Fibroblast of mammary gland (primary cell): ENCODE measurements around the gene PRXL2B.

Experiments
- DNase-seq: peaks from one replicate; pipeline ENCODE4 v3.0.0-alpha.2; 2010; ENCODE audit warnings: low read depth
- H3K4me3 ChIP-seq: 2 replicates; pipeline ENCODE4 v1.5.1; 2011; ENCODE audit warnings: low read depth, mild to moderate bottlenecking, low read length, moderate library complexity; ENCODE audit not compliant: control insufficient read depth
- TF ChIP-seq, protein P1 (sequence below): conservative IDR thresholded peaks from 2 replicates; pipeline ENCODE4 v1.5.1; 2011; ENCODE audit warnings: low read depth, low read length, inconsistent platforms; ENCODE audit not compliant: control insufficient read depth, insufficient read depth

Gene PRXL2B

DNA sequence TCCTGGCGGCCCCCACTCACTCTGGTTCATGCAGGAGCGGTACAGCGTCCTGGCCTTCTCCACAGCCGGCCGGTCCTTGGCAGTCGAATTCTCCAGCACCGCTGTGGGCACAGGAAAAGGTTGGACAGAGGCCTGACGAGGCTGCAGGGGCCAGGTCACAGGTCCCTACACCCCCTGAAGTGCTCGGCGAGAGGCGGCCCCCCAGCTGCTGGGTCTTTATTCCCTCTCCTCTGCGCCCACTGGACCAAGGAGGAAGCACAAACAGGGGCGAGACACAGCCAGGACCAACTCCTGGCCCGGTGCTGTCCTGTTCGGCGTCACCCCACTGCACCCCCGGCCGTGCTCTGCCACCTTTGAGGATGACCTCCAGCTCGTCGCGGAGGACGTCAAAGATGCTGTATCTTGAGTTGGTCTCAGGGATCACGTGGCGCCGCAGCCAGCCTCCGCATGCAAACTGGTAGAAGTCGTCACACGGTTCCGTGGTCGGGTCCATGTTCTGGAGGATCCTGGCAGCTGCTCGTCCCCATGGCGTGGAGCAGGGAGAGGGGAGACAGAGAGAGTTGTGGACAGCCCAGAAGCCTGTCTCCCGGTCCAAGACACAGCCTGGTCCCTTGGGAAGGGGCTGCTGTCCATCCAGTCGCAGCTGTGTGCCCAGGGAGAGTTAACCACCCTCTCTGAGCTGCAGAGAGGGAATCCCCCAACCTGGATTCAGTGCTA, 22.9 kb downstream of the PRXL2B start:
- TF ChIP-seq, protein P1, sequence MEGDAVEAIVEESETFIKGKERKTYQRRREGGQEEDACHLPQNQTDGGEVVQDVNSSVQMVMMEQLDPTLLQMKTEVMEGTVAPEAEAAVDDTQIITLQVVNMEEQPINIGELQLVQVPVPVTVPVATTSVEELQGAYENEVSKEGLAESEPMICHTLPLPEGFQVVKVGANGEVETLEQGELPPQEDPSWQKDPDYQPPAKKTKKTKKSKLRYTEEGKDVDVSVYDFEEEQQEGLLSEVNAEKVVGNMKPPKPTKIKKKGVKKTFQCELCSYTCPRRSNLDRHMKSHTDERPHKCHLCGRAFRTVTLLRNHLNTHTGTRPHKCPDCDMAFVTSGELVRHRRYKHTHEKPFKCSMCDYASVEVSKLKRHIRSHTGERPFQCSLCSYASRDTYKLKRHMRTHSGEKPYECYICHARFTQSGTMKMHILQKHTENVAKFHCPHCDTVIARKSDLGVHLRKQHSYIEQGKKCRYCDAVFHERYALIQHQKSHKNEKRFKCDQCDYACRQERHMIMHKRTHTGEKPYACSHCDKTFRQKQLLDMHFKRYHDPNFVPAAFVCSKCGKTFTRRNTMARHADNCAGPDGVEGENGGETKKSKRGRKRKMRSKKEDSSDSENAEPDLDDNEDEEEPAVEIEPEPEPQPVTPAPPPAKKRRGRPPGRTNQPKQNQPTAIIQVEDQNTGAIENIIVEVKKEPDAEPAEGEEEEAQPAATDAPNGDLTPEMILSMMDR: no peak
- DNase-seq: no peak
- no peak overlapping the region for H3K4me3 ChIP-seq

DNA sequence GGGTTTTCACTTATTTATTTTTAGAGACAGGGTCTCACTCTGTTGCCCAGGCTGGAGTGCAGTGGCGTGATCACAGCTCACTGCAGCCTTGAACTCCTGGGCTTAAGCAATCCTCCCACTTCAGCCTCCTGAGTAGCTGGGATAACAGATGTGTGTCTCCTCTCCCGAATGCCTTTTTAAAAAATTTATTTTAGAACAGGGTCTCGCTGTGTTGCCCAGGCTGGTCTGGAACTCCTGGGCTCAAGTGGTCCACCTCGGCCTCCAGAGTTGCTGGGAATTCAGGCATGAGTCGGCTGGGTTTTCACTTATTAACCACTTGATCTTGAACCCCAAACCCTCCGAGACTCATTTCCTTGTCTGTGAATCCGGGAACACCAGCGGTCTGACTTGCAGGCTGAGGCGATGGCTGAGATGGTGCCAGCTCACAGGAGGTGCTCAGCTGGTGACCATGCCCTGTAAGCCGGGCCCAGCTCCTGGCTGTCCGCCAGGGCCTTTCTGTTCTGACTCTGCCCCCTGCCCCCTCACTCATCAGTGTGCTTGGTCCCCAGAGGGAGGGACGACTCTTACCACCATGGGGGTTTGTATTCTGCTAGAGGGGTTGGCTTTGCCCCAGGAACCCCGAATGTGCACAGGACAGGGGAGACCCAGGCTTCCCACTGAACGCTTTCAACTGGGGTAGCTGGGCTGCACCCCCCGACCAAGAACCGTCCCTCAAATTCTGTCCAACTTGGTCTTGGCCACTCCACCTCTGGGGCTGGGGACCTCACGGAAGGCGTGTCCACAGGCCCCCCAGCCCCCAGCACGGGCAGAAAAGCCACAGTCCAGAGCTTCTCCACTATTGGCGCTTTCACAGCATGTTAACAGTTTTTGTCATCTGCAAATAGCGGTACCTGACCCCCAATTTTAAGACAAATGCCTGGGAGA, 23.7 kb downstream of the PRXL2B start:
- DNase-seq: no peak
- H3K4me3 ChIP-seq: no peak overlapping the region
- TF ChIP-seq, protein P1: no peak

DNA sequence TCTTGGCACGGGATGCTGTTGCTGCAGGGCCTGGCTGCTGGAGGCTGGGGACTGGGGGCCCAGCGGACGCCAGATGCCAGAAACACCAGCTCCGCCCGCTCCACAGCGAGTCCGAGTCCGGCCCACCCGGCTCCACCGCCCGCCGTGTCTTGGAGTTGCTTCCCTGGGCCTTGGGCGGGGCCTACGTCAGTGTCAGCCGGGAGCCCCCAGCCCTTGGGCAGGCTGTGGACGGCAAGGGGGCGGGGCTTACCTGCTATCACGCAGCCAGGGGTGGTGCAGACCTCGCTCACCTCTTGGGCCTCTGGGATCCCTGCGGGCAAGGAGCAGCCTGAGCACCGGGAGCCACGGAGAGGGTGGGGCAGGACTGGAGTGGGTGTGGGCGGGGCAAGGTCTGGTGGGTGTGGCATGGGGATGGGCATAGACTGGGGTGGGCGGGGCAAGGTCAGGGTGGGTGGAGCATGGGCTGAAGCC, 24.5 kb downstream of the PRXL2B start:
- H3K4me3 ChIP-seq: no peak overlapping the region
- TF ChIP-seq, protein P1: no peak
- no peak for DNase-seq

DNA sequence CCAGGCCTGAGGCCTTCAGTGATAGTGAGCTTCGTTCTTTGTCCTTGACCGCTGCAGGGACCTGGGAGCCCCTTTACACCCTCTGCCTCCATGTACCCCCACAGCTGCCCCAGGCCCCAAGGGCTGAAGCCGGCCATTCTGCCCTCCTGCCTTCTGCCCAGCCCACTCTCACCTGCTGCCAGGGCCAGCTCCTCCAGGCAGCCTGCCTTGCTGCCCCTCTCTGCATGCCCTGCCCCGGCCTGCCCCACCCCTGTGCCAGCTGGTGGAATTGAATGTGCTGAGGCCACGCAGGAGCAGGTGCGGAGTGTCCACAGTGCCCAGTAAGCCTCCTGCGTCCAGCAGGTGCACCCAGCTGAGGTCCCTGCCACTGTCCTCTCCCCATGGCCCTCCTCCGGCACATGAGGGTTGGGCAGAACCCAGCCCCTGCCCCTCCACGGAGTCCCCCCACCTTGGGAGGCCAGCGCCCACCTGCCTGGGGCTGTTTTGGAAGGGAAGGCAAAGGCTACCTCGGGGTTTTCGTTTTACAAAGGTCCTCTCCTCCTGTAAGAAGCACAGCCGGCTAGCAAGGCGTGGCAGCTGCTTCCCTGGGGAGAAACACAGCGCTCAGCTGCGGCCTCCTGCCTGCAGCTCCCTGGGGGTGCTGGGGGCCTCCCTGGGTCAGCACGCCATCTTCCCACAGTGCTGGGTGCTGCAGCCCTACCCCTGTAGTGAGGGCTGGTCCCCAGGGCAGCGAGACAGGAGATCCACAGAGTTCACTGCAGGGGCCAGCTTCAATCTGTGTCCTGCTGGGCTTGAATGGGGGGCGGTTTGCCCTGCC, 25.3 kb downstream of the PRXL2B start:
- no peak overlapping the region for H3K4me3 ChIP-seq
- no peak for DNase-seq
- TF ChIP-seq, protein P1: no peak

DNA sequence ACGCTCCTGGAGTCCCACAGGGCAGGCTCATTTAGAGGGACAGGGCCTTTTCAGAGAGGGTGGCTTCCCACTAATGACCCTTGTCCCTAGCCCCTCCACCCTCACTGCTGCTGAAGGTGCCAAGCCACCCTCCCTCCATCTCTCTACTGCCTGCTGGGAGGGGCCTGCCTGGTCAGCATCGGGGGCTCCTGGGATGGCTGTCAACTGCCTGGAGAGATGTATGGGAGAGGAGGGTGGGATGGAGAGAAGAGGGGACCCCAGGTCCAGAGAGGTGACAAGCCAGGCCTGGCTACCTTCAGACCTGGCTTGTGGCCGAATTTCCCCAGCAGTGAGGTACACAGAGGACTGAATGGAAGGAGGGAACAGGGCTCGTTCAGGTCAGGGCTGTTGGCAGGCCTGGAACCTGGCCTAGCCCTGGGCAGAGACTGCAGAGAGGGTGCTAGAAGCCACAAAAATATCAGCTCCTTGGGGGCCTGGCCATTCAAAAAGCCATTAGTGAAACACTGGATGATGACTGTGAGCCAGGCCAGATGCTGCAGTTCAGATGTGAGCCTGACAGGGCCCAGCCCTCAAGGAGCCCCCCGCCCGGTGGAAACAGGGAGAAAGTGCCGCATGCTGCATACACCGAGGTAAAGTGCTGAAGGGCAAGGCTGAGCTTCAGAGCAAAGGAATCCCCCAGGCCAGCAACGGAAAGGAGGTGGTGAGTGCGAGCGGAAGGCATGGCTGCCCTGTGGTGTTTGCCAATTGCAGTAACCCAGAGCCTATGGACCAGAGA, 26.2 kb downstream of the PRXL2B start:
- DNase-seq: no peak
- TF ChIP-seq, protein P1: no peak
- no peak overlapping the region for H3K4me3 ChIP-seq
